Breast epithelium (tissue), 3 donors: ENCODE results near the gene RBL2.

Experiments used
- CTCF ChIP-seq, 3 donors: fragments of 450-650 bp; IDR thresholded peaks; one replicate each; pipeline ENCODE4 v1.5.1; 2016 to 2017; ENCODE audit warnings: antibody characterized with exemption in 3 of 3, mild to moderate bottlenecking in 3 of 3, moderate library complexity in 3 of 3
- POLR2A ChIP-seq: fragments of 450-650 bp; IDR thresholded peaks from one replicate; pipeline ENCODE4 v1.6.1; 2016; ENCODE audit warnings: antibody characterized with exemption, mild to moderate bottlenecking, moderate library complexity
- POLR2AphosphoS5 ChIP-seq, 3 donors: sonication (generic); formaldehyde crosslinking; IDR thresholded peaks; one replicate each; pipeline ENCODE4 v1.6.1; 2017; ENCODE audit warnings: antibody characterized with exemption in 3 of 3

GRCh38 chr16:53518550-53519416 is 84.5 kb downstream of the RBL2 start:
- TF ChIP-seq CTCF (IDR thresholded peaks at IDR 0.05) (no peak), POLR2AphosphoS5 (IDR thresholded peaks at IDR 0.05) (peak in 1 of 3 donors; percentile 52), POLR2A (no peak)
